Panc1 (cell line): ENCODE results near the gene ZC3HAV1.
A peak's percentile ranks its signal among the peaks of the same experiment; 100 is the strongest.

Experiments
- CTCF ChIP-seq: fragments of 450-650 bp; IDR thresholded peaks from 2 replicates; pipeline ENCODE4 v1.5.1; 2017; ENCODE audit warnings: mild to moderate bottlenecking
- POLR2AphosphoS5 ChIP-seq: IDR thresholded peaks from 2 replicates; pipeline ENCODE4 v1.6.1; 2012; ENCODE audit warnings: mild to moderate bottlenecking, low read depth, low read length, moderate library complexity
- REST ChIP-seq, 2 experiments: IDR thresholded peaks; 2 replicates each; pipeline ENCODE4 v1.6.1; 2011 to 2012; ENCODE audit warnings: low read depth in 2 of 2, control low read depth in 1 of 2, low read length in 1 of 2, mild to moderate bottlenecking in 1 of 2, moderate library complexity in 1 of 2; ENCODE audit not compliant: insufficient read depth in 1 of 2

- TF ChIP-seq CTCF (no peak), POLR2AphosphoS5 (no peak), REST (IDR thresholded peaks at IDR 0.05; ENCODE audit: insufficient read depth in 1 of 2, low read depth in 2 of 2, low read length in 1 of 2) (0 out of 4 replicates have a peak, but pooled peaks of 1 of the 2 experiments have one; percentile 26)
Observed at GRCh38 chr7:139043823-139044812, 65.4 kb downstream of the ZC3HAV1 start.
